HepG2 (cell line): ENCODE data around the gene LRP1B. TPM values are rescaled to one million over a fixed set of nuclear protein-coding genes. Genes with fewer than 3 reads are reported as not detected.

Experiments
- ATAC-seq: fragments of 200-7000 bp; cut with Tn5 transposase; 3 replicates; pipeline ENCODE4 v1.9.1; 2020; ENCODE audit warnings: mild to moderate bottlenecking, moderate library complexity
- BruUV-seq: library from RNA; stranded (reverse); fragments of 400-500 nt; replicated peaks from 2 replicates; lab custom pipeline; 2021; lab: Mats Ljungman, UMichigan
- CTCF ChIA-PET: fragments of 300-600 bp; formaldehyde crosslinking; extraction: SDS; loops from one replicate; lab custom pipeline; 2021; ENCODE audit warnings: low total read pairs, inconsistent platforms, low intra/inter-chr PET ratio; lab: Yijun Ruan, JAX
- POLR2A ChIA-PET: fragments of 350-600 bp; sonication (Branson Sonifier 250); formaldehyde crosslinking; loops from one replicate; lab custom pipeline; 2020; ENCODE audit warnings: antibody characterized with exemption, inconsistent platforms; lab: Yijun Ruan, JAX
- DNase-seq: peaks from one replicate; pipeline ENCODE4 v3.0.0-alpha.2; 2015; ENCODE audit warnings: low spot score
- FAIRE-seq: peaks from 3 replicates; lab custom pipeline; 2011; peaks lifted over from hg19 to GRCh38; lab: Jason Lieb, UNC
- H2AFZ ChIP-seq: one replicate; pipeline ENCODE4 v1.6.1; 2011; ENCODE audit warnings: low read length, inconsistent platforms
- H3K27ac ChIP-seq: fragments of 300-600 bp; 3 replicates; pipeline ENCODE4 v1.8.0; 2011; ENCODE audit warnings: mixed run types, mild to moderate bottlenecking, mixed read lengths, low read length, inconsistent platforms; ENCODE audit not compliant: insufficient read depth; ENCODE audit errors: extremely low read length
- H3K27me3 ChIP-seq, 2 experiments: fragments of 200-600 bp in 1 of 2; 2 replicates in 1 of 2; 3 replicates in 1 of 2; pipeline versions ENCODE4 v1.6.0 to v1.8.0; 2011; ENCODE audit warnings: low read length in 2 of 2, mild to moderate bottlenecking in 2 of 2, moderate library complexity in 2 of 2, inconsistent platforms in 1 of 2; ENCODE audit not compliant: insufficient read depth in 2 of 2, control insufficient read depth in 1 of 2
- H3K36me3 ChIP-seq, 2 experiments: fragments of 200-600 bp in 1 of 2; replicated peaks in 1 of 2; 2 replicates in 1 of 2; 3 replicates in 1 of 2; pipeline versions ENCODE4 v1.5.1 to v1.8.0; 2011; ENCODE audit warnings: low read length in 2 of 2, inconsistent platforms in 1 of 2; ENCODE audit not compliant: insufficient read depth in 2 of 2, control insufficient read depth in 1 of 2
- H3K4me1 ChIP-seq: 2 replicates; pipeline ENCODE4 v1.5.1; 2012; ENCODE audit warnings: low read length, inconsistent platforms; ENCODE audit not compliant: insufficient read depth
- H3K4me2 ChIP-seq: 2 replicates; pipeline ENCODE4 v1.6.0; 2011; ENCODE audit warnings: low read depth, low read length, inconsistent platforms
- H3K4me3 ChIP-seq, 3 experiments: fragments of 200-600 bp in 1 of 3; sonication (generic), shearing (Covaris generic) in 1 of 3; replicated peaks in 1 of 3; 2 replicates each; pipeline ENCODE4 v1.5.1; 2011 to 2016; ENCODE audit warnings: low read length in 3 of 3, inconsistent platforms in 2 of 3, low read depth in 2 of 3, mild to moderate bottlenecking in 2 of 3, control low read depth in 1 of 3, mixed read lengths in 1 of 3; ENCODE audit not compliant: insufficient read depth in 1 of 3
- H3K79me2 ChIP-seq: one replicate; pipeline ENCODE4 v1.6.1; 2011; ENCODE audit warnings: low read length, inconsistent platforms; ENCODE audit not compliant: insufficient read depth
- H3K9ac ChIP-seq: 2 replicates; pipeline ENCODE4 v1.6.0; 2011; ENCODE audit warnings: mild to moderate bottlenecking, low read depth, low read length, inconsistent platforms; ENCODE audit not compliant: insufficient read depth
- H3K9me3 ChIP-seq: 2 replicates; pipeline ENCODE4 v1.5.1; 2012; ENCODE audit warnings: mild to moderate bottlenecking, low read length
- H4K20me1 ChIP-seq: 2 replicates; pipeline ENCODE4 v1.6.0; 2011; ENCODE audit warnings: inconsistent platforms, mild to moderate bottlenecking, low read length, moderate library complexity; ENCODE audit not compliant: insufficient read depth
- DRAP1 ChIP-seq: IDR thresholded peaks from 2 replicates; pipeline ENCODE4 v1.6.1; 2016; ENCODE audit warnings: missing genetic modification reagents, missing compliant biosample characterization
- MAFF ChIP-seq: IDR thresholded peaks from 2 replicates; pipeline ENCODE4 v1.6.1; 2011; ENCODE audit warnings: low read depth, low read length, improper control_type of control experiment
- MAFK ChIP-seq, 2 experiments: IDR thresholded peaks in 1 of 2; conservative IDR thresholded peaks in 1 of 2; 2 replicates each; pipeline ENCODE4 v1.6.1; 2011; ENCODE audit warnings: improper control_type of control experiment in 2 of 2, low read length in 2 of 2
- PRDM15 ChIP-seq: sonication (generic); formaldehyde crosslinking; IDR thresholded peaks from 2 replicates; pipeline ENCODE4 v1.4.0; 2020; ENCODE audit warnings: missing genetic modification reagents
- WGBS: methylation state at CpG from one replicate; pipeline ENCODE4 v1.1.6; 2017; ENCODE audit warnings: low lambda C conversion rate; 5-methylcytosine and 5-hydroxymethylcytosine counted together
- in situ Hi-C: cut with HindIII; loops from 2 replicates; pipeline ENCODE4 v1.10.0; 2017; ENCODE audit warnings: low pct_unique_long_range_greater_than_20kb; ENCODE audit not compliant: extremely low pct_ligation_motif_present
- intact Hi-C: fragments of 100-400 bp; cut with micrococcal nuclease; formaldehyde crosslinking; loops from one replicate; pipeline ENCODE4 v1.10.0; 2022; ENCODE audit not compliant: unreplicated experiment
- polyA plus RNA-seq, 8 experiments: library from polyadenylated mRNA; depleted of rRNA in 3 of 8; stranded (reverse) in 7 of 8; unstranded in 1 of 8; fragments of >200 nt; fragmentation: Illumina TruSeq in 4 of 8; extraction: Trizol in 4 of 8; gene quantifications; 2 replicates each; pipeline versions ENCODE4 v1.2.1 to v1.2.3, GENCODE V29; 2011 to 2016; ENCODE audit warnings: low read depth in 4 of 8, missing spikeins in 1 of 8, mixed read lengths in 1 of 8; ENCODE audit not compliant: insufficient read depth in 1 of 8
- total RNA-seq, 5 experiments: library from RNA; depleted of rRNA; stranded (reverse); fragments of >200 nt; fragmentation: Illumina TruSeq; extraction: Trizol; gene quantifications; 2 replicates each; pipeline ENCODE4 v1.2.3, GENCODE V29; 2016; ENCODE audit warnings: low read depth in 1 of 5
- TF ChIP-seq, protein P1 (sequence below): sonication (generic); formaldehyde crosslinking; IDR thresholded peaks from 2 replicates; pipeline ENCODE4 v1.5.0; 2020; ENCODE audit warnings: missing genetic modification reagents

The LRP1B gene
- total and polyA plus RNA-seq, 2 of the 13 experiments (the other 11 are each of a cell fraction or from before 2014, with no cell fraction given): 0.04 TPM; not detected in 1

- ChIA-PET POLR2A (no interaction called here), CTCF (no interaction called here)
- Histone ChIP-seq H3K9ac (no peak overlapping the region), H3K4me3 (no peak overlapping the region), H3K9me3 (no peaks in the 10 kb centered on the region), H3K27me3 (no peaks in the 10 kb centered on the region), H2AFZ (no peak overlapping the region), H3K4me1 (no peaks in the 10 kb centered on the region), H3K36me3 (no peaks in the 10 kb centered on the region)
- DNase-seq (no peak), FAIRE-seq (no peak)
- in situ Hi-C loops: no loop called here
- TF ChIP-seq MAFK (conservative IDR thresholded peaks at IDR 0.05 in 1 of 2, IDR thresholded peaks at IDR 0.05 in 1 of 2; ENCODE audit: low read length in 2 of 2) (peak; percentile 60 to 69; a peak in 3 of 4 replicates), DRAP1 (CRISPR knock-in tag) (no peak), MAFF (peak; percentile 50), PRDM15 (CRISPR knock-in tag) (no peak)
- TF ChIP-seq, all 625 proteins: peak for 2
- intact Hi-C loops: no loop called here
- Histone ChIP-seq H3K4me2 (no peak overlapping the region), H3K27ac (no peak overlapping the region), H4K20me1 (no peaks in the 10 kb centered on the region), H3K79me2 (no peaks in the 10 kb centered on the region)
- BruUV-seq: no TSS peak
- ATAC-seq: no peak
These were observed 1842.1 kb downstream of the LRP1B start for GRCh38 chr2:140288726-140289125.

GRCh38 chr2:140288213-140288612 lies 1842.6 kb downstream of the LRP1B start:
- no TSS peak for BruUV-seq
- Histone ChIP-seq H3K27ac (no peak overlapping the region), H3K9ac (no peak overlapping the region), H2AFZ (no peak overlapping the region), H3K4me2 (no peak overlapping the region), H3K36me3 (no peaks in the 10 kb centered on the region), H3K9me3 (no peaks in the 10 kb centered on the region), H3K27me3 (no peaks in the 10 kb centered on the region), H3K4me3 (no peak overlapping the region), H3K4me1 (no peaks in the 10 kb centered on the region), H3K79me2 (no peaks in the 10 kb centered on the region), H4K20me1 (no peaks in the 10 kb centered on the region)
- in situ Hi-C loops: no loop called here
- DNase-seq (no peak), ATAC-seq (no peak), FAIRE-seq (no peak)
- ChIA-PET CTCF (no interaction called here), POLR2A (no interaction called here)
- TF ChIP-seq, protein P1, sequence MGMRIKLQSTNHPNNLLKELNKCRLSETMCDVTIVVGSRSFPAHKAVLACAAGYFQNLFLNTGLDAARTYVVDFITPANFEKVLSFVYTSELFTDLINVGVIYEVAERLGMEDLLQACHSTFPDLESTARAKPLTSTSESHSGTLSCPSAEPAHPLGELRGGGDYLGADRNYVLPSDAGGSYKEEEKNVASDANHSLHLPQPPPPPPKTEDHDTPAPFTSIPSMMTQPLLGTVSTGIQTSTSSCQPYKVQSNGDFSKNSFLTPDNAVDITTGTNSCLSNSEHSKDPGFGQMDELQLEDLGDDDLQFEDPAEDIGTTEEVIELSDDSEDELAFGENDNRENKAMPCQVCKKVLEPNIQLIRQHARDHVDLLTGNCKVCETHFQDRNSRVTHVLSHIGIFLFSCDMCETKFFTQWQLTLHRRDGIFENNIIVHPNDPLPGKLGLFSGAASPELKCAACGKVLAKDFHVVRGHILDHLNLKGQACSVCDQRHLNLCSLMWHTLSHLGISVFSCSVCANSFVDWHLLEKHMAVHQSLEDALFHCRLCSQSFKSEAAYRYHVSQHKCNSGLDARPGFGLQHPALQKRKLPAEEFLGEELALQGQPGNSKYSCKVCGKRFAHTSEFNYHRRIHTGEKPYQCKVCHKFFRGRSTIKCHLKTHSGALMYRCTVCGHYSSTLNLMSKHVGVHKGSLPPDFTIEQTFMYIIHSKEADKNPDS (CRISPR knock-in tag): no peak
- TF ChIP-seq MAFK (conservative IDR thresholded peaks at IDR 0.05 in 1 of 2, IDR thresholded peaks at IDR 0.05 in 1 of 2; ENCODE audit: low read length in 2 of 2) (peak; percentile 90 to 98), MAFF (peak; percentile 92)
- intact Hi-C loops: no loop called here
- WGBS: 2% methylated on average over 2 of the region's 2 CpGs
